MM.1S (cell line): Measurements from ENCODE around the gene ERLEC1.

Source experiments
- EZH2 ChIP-seq: fragments of 300-600 bp; sonication (generic); optimal IDR thresholded peaks from 2 replicates; pipeline ENCODE3; 2017; ENCODE audit warnings: low read depth, mild to moderate bottlenecking, antibody characterized with exemption, low read length, mixed read lengths
- TF ChIP-seq, protein P1 (sequence below): fragments of 300-600 bp; sonication (generic); IDR thresholded peaks from 2 replicates; pipeline ENCODE4 v1.5.1; 2016; ENCODE audit warnings: antibody characterized with exemption, low read length, mixed read lengths

DNA sequence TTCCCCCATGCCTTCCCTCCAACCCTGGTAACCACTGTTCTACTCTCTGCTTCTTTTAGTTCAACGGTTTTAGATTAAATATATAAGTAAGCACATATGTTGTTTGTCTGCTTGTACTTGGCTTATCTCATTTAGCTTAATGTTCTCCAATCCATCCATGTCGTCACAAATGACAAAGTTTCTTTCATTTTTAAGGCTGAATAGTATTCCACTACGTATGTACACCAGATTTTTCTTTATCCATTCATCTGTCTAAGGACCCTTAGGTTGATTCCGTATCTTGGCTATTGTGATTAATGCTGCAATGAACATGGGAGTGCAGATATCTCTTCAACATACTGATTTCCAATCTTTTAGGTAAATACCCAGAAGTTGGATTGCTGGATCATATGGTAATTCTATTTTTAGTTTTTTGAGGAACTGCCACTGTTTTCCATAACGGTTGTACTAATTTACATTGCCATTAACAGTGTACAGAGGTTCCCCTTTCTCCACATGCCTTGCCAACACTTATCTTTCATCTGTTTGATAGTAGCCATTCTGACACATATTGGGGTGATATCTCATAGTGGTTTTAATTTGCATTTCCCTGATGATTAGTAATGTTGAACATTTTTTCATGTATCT, 8.2 kb upstream of the ERLEC1 start:
- TF ChIP-seq, protein P1, sequence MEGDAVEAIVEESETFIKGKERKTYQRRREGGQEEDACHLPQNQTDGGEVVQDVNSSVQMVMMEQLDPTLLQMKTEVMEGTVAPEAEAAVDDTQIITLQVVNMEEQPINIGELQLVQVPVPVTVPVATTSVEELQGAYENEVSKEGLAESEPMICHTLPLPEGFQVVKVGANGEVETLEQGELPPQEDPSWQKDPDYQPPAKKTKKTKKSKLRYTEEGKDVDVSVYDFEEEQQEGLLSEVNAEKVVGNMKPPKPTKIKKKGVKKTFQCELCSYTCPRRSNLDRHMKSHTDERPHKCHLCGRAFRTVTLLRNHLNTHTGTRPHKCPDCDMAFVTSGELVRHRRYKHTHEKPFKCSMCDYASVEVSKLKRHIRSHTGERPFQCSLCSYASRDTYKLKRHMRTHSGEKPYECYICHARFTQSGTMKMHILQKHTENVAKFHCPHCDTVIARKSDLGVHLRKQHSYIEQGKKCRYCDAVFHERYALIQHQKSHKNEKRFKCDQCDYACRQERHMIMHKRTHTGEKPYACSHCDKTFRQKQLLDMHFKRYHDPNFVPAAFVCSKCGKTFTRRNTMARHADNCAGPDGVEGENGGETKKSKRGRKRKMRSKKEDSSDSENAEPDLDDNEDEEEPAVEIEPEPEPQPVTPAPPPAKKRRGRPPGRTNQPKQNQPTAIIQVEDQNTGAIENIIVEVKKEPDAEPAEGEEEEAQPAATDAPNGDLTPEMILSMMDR: no peak
- no peak for TF ChIP-seq EZH2
